ENCODE results near the gene UBAP2L.

UBAP2L gene

DNA sequence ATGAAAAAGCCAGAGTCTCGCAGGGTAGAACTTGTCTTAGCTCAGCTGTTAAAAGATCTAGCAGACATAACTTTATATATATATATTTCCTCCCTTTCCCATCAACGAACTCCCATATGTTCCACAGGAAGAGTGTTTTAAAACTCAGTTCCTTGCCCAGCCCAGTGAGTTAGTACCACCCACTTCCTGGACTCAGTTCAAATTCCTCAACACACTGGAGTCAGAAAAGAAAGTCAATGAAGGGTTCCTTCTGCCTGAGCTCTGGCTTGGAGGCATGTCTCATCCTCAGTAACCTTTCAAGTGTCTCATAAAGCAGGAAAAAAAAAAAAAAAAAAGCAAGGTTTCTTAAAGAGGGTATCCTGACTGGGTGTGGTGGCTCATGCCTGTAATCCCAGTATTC lies 44.4 kb upstream of the UBAP2L start:
- Histone ChIP-seq H4K20me1 (ENCODE audit: insufficient read depth) (peaks cover 57% of the 10 kb centered on the region), H2AFZ (ENCODE audit: low read depth) (no peak overlapping the region), H3K27me3 (ENCODE audit: insufficient read depth, low read depth) (no peaks in the 10 kb centered on the region), H3K79me2 (ENCODE audit: insufficient read depth, low read depth) (peaks cover 94% of the 10 kb centered on the region), H3K27ac (no peak overlapping the region), H3K4me2 (no peak overlapping the region), H3K36me3 (ENCODE audit: insufficient read depth) (peaks cover 32% of the 10 kb centered on the region; the same call in 1 of the 2 replicates), H3K9ac (no peak overlapping the region), H3K4me1 (ENCODE audit: low read depth, poor library complexity, severe bottlenecking) (peaks cover 73% of the 10 kb centered on the region), H3K4me3 (IDR thresholded peaks at IDR 0.05; ENCODE audit: insufficient read depth, low read depth, low read length) (no peak overlapping the region)
- TF ChIP-seq, protein P1, sequence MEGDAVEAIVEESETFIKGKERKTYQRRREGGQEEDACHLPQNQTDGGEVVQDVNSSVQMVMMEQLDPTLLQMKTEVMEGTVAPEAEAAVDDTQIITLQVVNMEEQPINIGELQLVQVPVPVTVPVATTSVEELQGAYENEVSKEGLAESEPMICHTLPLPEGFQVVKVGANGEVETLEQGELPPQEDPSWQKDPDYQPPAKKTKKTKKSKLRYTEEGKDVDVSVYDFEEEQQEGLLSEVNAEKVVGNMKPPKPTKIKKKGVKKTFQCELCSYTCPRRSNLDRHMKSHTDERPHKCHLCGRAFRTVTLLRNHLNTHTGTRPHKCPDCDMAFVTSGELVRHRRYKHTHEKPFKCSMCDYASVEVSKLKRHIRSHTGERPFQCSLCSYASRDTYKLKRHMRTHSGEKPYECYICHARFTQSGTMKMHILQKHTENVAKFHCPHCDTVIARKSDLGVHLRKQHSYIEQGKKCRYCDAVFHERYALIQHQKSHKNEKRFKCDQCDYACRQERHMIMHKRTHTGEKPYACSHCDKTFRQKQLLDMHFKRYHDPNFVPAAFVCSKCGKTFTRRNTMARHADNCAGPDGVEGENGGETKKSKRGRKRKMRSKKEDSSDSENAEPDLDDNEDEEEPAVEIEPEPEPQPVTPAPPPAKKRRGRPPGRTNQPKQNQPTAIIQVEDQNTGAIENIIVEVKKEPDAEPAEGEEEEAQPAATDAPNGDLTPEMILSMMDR (conservative IDR thresholded peaks at IDR 0.05; ENCODE audit: low read depth, low read length) = no peak

DNA sequence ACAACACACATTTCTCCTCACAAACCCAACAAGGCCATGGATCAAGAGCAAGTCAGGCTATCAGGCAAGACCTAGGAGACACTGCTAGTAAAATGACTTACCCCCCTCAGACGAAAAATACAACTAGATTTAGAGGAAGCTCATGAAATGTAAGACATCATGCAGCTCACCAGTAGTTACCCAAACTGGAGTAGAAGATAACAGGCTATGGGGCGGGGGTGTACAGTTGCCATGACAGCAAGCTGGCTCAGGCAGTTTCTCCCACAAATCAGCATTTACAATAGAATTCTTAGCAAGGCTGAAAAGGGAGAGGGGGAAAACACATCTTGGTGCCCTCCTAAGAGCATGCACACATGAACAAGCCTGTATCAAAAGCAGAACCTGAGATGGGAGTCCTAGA lies 42.7 kb upstream of the UBAP2L start:
- no peak overlapping the region for H3K4me2 ChIP-seq
- H3K27me3 ChIP-seq (ENCODE audit: insufficient read depth, low read depth) = no peaks in the 10 kb centered on the region
- no peak overlapping the region for H3K4me3 ChIP-seq (IDR thresholded peaks at IDR 0.05; ENCODE audit: insufficient read depth, low read depth, low read length)
- peaks cover 62% of the 10 kb centered on the region for H4K20me1 ChIP-seq (ENCODE audit: insufficient read depth)
- no peak overlapping the region for H2AFZ ChIP-seq (ENCODE audit: low read depth)
- TF ChIP-seq, protein P1 (conservative IDR thresholded peaks at IDR 0.05; ENCODE audit: low read depth, low read length) = no peak
- peaks cover 15% of the 10 kb centered on the region; the same call in 1 of the 2 replicates for H3K36me3 ChIP-seq (ENCODE audit: insufficient read depth)
- peaks cover 94% of the 10 kb centered on the region for H3K79me2 ChIP-seq (ENCODE audit: insufficient read depth, low read depth)
- H3K27ac ChIP-seq = no peak overlapping the region
- peaks cover 65% of the 10 kb centered on the region for H3K4me1 ChIP-seq (ENCODE audit: low read depth, poor library complexity, severe bottlenecking)
- H3K9ac ChIP-seq = no peak overlapping the region

DNA sequence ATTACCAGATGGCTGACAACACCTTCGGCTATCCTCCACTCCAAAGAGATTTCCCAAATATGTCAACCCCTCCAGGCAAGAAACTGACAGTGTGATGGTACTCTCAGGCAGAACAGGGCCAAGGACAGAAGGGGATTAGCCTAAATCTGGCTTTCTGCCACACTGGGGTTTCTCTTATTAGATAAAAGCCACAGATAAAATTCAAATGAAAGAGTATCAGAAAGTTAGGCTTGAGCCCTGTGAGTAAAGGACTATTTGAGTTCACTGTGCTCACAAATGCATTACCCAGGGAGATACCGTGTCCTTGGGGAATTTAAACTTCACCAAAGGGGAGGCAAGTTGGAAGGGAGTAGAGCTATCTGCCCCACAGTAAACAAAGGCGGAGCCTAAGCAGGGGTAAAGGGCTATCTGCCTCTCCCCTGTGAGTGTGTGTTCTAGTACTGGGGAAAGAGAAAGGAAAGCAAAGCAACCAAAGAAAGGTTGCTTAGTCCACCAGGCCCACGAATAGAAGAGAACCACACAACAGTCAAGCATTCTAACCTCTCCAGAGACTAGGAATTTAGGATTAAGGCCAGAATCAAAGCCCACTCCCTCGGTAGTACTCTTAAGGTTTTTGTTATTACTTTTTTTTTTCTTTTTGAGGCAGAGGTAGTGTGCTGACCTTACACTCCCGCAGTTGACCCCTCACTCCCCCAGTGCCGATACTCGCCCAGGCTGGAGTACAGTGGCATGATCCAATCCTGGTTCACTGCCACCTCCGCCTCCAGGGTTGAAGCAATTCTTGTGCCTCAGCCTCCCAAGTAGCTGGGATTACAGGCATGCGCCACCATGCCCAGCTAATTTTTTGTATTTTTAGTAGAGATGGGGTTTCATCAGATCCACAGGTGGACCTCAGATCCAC lies 41.6 kb upstream of the UBAP2L start:
- no peak overlapping the region for H3K9ac ChIP-seq
- peaks cover 73% of the 10 kb centered on the region for H3K4me1 ChIP-seq (ENCODE audit: low read depth, poor library complexity, severe bottlenecking)
- TF ChIP-seq, protein P1 (conservative IDR thresholded peaks at IDR 0.05; ENCODE audit: low read depth, low read length) = no peak
- H3K36me3 ChIP-seq (ENCODE audit: insufficient read depth) = peaks cover 8% of the 10 kb centered on the region; the same call in 1 of the 2 replicates
- peaks cover 88% of the 10 kb centered on the region for H3K79me2 ChIP-seq (ENCODE audit: insufficient read depth, low read depth)
- no peaks in the 10 kb centered on the region for H3K27me3 ChIP-seq (ENCODE audit: insufficient read depth, low read depth)
- H4K20me1 ChIP-seq (ENCODE audit: insufficient read depth) = peaks cover 62% of the 10 kb centered on the region
- peak overlapping the region; percentile 88; the same call in 1 of the 2 replicates for H3K4me2 ChIP-seq
- H2AFZ ChIP-seq (ENCODE audit: low read depth) = no peak overlapping the region
- H3K27ac ChIP-seq = no peak overlapping the region
- no peak overlapping the region for H3K4me3 ChIP-seq (IDR thresholded peaks at IDR 0.05; ENCODE audit: insufficient read depth, low read depth, low read length)

DNA sequence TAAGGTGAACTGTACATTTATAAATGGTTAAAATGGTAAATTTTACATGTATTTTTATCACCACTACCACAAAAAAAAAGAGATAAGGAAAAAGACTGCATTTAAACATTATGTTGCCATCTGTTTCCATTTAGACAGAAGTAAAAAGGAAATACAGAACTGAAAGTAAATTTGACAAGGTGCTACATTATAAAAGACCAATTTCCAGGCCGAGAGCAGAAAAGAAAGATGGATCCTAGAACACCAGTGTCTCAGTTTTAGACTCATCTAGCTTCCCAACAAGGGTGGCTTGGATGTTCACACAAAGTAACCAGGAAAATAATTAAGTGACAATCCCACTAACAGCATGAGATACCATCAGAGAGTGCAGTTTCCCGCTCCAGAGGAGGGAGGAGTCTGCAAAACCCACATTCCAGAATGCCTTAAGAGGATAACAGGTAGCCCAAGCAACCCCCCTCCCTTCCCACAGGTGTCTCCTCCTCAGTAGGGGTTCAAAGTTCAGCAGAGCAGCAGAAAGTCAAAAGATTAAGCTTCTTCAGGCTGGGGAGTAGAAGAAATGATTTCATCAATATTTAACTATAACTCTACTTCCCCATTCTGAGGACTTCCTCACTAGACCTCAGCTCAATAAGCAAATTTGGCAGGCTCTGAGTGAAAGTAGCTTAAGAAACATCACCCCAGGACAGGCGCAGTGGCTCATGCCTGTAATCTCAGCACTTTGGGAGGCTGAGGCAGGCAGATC lies 40.6 kb upstream of the UBAP2L start:
- Histone ChIP-seq H3K4me3 (IDR thresholded peaks at IDR 0.05; ENCODE audit: insufficient read depth, low read depth, low read length) (no peak overlapping the region), H3K9ac (no peak overlapping the region), H3K4me1 (ENCODE audit: low read depth, poor library complexity, severe bottlenecking) (peaks cover 74% of the 10 kb centered on the region), H2AFZ (ENCODE audit: low read depth) (no peak overlapping the region), H3K4me2 (peak overlapping the region; percentile 88), H3K79me2 (ENCODE audit: insufficient read depth, low read depth) (peaks cover 80% of the 10 kb centered on the region), H3K36me3 (ENCODE audit: insufficient read depth) (peaks cover 4% of the 10 kb centered on the region; the same call in 1 of the 2 replicates), H4K20me1 (ENCODE audit: insufficient read depth) (peaks cover 62% of the 10 kb centered on the region), H3K27ac (no peak overlapping the region), H3K27me3 (ENCODE audit: insufficient read depth, low read depth) (no peaks in the 10 kb centered on the region)
- TF ChIP-seq, protein P1 (conservative IDR thresholded peaks at IDR 0.05; ENCODE audit: low read depth, low read length) = no peak

All from KMS-11 (cell line).